GM23248 (cell line): Measurements from ENCODE around the gene PAK1.

ENCODE experiments used
- EZH2 ChIP-seq: fragments of 200-600 bp; sonication (generic); IDR thresholded peaks from 2 replicates; pipeline ENCODE4 v1.6.1; 2018; ENCODE audit warnings: antibody characterized with exemption, mild to moderate bottlenecking; ENCODE audit not compliant: insufficient read depth, poor library complexity, severe bottlenecking
- EZH2phosphoT487 ChIP-seq: fragments of 200-600 bp; sonication (generic); IDR thresholded peaks from 2 replicates; pipeline ENCODE4 v1.6.1; 2018; ENCODE audit warnings: antibody characterized with exemption, moderate library complexity, mild to moderate bottlenecking, low read depth; ENCODE audit not compliant: insufficient read depth

DNA sequence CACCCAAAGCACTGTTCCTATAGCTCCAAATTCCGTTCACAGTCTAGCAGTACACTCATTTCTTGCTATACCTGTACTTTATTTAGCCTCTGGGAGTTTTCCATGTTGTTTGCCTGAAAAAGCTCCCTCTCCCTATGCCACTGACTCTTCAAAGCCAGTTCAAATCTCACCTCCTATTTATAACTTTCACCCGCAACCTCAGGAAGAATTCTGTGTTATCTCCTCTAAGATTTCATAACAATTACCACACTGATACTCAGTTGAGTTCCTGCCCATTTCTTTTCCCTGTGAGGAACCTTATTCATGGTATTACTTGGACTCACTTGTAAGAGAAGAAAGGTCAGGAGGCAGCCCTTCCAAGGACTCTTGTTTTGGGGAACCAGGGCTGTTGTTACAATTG lies 197.6 kb downstream of the PAK1 start:
- TF ChIP-seq EZH2: no peak
- no peak for TF ChIP-seq EZH2phosphoT487
